ENCODE data around the gene FAM114A2. TPM values are rescaled to one million over a fixed set of nuclear protein-coding genes. Genes with fewer than 3 reads are reported as not detected.

The FAM114A2 gene
- total RNA-seq, 6 donors from 2014 or later, result 10.5 to 45.3 (median 17.1) TPM

DNA sequence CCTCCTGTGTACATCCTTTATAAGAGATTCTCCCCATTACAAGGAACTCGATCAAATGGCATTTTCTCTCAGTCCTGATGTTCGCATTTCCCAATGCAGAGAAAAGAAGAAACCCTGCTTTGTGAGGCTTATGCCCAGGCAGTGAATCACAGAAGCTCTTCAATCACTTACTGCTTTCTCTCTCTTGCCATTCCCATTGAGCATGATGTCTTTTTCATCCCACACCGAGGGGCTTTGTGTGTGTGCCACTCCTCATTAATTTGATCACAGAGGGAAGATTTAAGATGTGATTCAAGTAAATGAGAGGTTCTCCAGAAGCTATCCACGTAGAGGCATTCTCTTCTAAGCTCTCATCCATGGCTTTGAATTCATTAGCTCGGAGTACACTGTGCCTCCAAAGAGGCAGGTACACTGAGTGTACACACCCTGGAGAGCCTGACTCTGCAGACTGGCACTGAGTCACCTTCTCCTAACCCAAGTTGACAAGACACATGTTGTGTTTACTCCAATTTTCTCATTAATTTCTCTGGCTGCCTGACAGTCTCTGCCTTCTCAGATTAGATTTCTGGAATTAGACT, 45.4 kb upstream of the FAM114A2 start:
- Histone ChIP-seq H3K4me1 (no peaks in the 10 kb centered on the region), H3K36me3 (no peaks in the 10 kb centered on the region), H3K9me3 (no peaks in the 10 kb centered on the region), H3K4me3 (no peak overlapping the region), H3K27me3 (no peaks in the 10 kb centered on the region), H3K27ac (no peak overlapping the region)
- ATAC-seq (ENCODE audit: low FRiP score in 2 of 2), result no peak
- WGBS, 2 donors, result 88 to 94% methylated on average over 5 of the region's 5 CpGs
- TF ChIP-seq, protein P1, sequence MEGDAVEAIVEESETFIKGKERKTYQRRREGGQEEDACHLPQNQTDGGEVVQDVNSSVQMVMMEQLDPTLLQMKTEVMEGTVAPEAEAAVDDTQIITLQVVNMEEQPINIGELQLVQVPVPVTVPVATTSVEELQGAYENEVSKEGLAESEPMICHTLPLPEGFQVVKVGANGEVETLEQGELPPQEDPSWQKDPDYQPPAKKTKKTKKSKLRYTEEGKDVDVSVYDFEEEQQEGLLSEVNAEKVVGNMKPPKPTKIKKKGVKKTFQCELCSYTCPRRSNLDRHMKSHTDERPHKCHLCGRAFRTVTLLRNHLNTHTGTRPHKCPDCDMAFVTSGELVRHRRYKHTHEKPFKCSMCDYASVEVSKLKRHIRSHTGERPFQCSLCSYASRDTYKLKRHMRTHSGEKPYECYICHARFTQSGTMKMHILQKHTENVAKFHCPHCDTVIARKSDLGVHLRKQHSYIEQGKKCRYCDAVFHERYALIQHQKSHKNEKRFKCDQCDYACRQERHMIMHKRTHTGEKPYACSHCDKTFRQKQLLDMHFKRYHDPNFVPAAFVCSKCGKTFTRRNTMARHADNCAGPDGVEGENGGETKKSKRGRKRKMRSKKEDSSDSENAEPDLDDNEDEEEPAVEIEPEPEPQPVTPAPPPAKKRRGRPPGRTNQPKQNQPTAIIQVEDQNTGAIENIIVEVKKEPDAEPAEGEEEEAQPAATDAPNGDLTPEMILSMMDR (IDR thresholded peaks at IDR 0.05), result no peak
- TF ChIP-seq EP300 (IDR thresholded peaks at IDR 0.05) (no peak), POLR2A (IDR thresholded peaks at IDR 0.05) (no peak), POLR2AphosphoS5 (IDR thresholded peaks at IDR 0.05) (no peak)
- DNase-seq, result no peak

DNA sequence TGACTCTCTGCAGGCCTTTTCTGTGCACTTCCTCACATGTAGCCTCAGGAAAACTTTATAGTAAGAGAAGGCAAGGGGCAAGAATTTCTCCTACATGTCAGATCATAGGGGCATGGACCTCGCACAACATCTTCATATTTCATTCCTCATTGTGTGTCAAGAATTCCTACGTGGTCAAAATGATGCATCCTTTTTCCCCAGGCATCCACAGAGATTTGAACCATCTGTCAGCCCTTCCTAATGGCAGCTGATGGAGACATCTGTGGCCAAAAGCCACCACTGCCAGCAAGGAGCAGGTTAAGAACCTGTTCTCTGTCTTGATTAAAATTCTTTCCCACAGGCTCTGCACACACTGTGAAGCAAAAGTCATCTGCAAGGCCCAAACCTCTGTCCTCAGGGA, 42.5 kb upstream of the FAM114A2 start:
- no peak overlapping the region for H3K4me3 ChIP-seq
- ATAC-seq (ENCODE audit: low FRiP score in 2 of 2) (no peak), DNase-seq (no peak)
- H3K27me3 ChIP-seq, result no peaks in the 10 kb centered on the region
- H3K36me3 ChIP-seq, result no peaks in the 10 kb centered on the region
- no peaks in the 10 kb centered on the region for H3K9me3 ChIP-seq
- H3K27ac ChIP-seq, result no peak overlapping the region
- WGBS, 2 donors, result 69% methylated on average over 2 of the region's 2 CpGs
- peaks cover 9 to 16% (median 12%) of the 10 kb centered on the region in 4 donors for H3K4me1 ChIP-seq
- no peak for TF ChIP-seq EP300 (IDR thresholded peaks at IDR 0.05)
- TF ChIP-seq POLR2AphosphoS5 (IDR thresholded peaks at IDR 0.05), result no peak
- TF ChIP-seq, protein P1 (IDR thresholded peaks at IDR 0.05), result no peak
- TF ChIP-seq POLR2A (IDR thresholded peaks at IDR 0.05), result no peak

DNA sequence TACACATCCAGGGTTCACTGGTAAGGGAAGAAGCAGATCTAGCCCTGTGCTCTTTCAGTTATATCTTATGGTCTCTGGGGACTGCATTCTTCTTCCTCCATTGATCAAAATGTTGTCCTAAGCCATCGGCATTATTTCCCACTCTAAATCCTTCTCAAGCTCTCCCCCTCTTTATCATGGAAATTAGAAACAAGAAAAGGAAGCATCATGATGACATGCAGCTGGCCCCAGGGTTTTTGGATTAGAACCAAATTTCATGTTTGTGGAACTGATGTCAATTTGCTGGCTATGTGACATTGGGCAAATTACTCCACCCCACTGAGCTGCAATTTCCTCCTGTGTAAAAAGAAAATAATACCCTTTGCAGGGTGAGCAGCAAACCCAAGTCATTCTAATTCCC, 39.6 kb upstream of the FAM114A2 start:
- ATAC-seq (ENCODE audit: low FRiP score in 2 of 2) (peak in 1 of 2 donors; percentile 17), DNase-seq (no peak)
- no peak overlapping the region for H3K4me3 ChIP-seq
- H3K9me3 ChIP-seq, result no peaks in the 10 kb centered on the region
- peaks cover 10 to 16% (median 14%) of the 10 kb centered on the region in 4 donors for H3K4me1 ChIP-seq
- 26 to 28% methylated on average over 1 of the region's 1 CpG for WGBS, 2 donors
- H3K36me3 ChIP-seq, result no peaks in the 10 kb centered on the region
- H3K27me3 ChIP-seq, result no peaks in the 10 kb centered on the region
- H3K27ac ChIP-seq, result no peak overlapping the region
- TF ChIP-seq, protein P1 (IDR thresholded peaks at IDR 0.05), result no peak
- TF ChIP-seq POLR2AphosphoS5 (IDR thresholded peaks at IDR 0.05) (no peak), EP300 (IDR thresholded peaks at IDR 0.05) (no peak), POLR2A (IDR thresholded peaks at IDR 0.05) (no peak)

DNA sequence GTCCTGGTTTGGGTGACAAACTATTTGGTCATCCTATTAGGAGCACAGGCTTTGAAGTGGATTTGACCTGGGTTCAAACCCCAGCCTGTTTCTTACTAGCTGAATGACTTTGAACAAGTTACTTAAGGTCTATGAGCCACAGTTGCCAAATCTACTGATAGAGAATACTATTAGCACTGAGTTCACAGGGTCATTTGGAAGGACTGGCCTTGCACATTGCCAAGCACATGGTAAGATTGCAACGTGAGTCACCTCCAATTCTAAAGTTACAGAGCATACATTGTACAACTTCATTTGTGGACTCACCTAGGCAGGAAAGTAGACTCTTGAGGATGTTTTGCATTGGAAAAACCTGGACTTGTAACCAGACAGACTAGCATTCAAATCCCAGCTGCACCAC, 39.0 kb upstream of the FAM114A2 start:
- H3K36me3 ChIP-seq, result no peaks in the 10 kb centered on the region
- 18 to 46% methylated on average over 1 of the region's 1 CpG for WGBS, 2 donors
- ATAC-seq (ENCODE audit: low FRiP score in 2 of 2) (peak; percentile 66 to 72), DNase-seq (peak in 1 of 2 donors; percentile 34)
- H3K4me1 ChIP-seq, result peaks cover 10 to 16% (median 14%) of the 10 kb centered on the region in 4 donors
- no peak overlapping the region for H3K4me3 ChIP-seq
- TF ChIP-seq, protein P1 (IDR thresholded peaks at IDR 0.05), result no peak
- no peak for TF ChIP-seq POLR2AphosphoS5 (IDR thresholded peaks at IDR 0.05)
- TF ChIP-seq POLR2A (IDR thresholded peaks at IDR 0.05), result no peak
- no peak for TF ChIP-seq EP300 (IDR thresholded peaks at IDR 0.05)
- H3K27ac ChIP-seq, result no peak overlapping the region
- no peaks in the 10 kb centered on the region for H3K27me3 ChIP-seq
- no peaks in the 10 kb centered on the region for H3K9me3 ChIP-seq

Data from upper lobe of left lung (tissue), 6 donors.